Transverse colon (tissue), 4 donors: ENCODE data around the gene PRLH. TPM values are rescaled to one million over a fixed set of nuclear protein-coding genes. Genes with fewer than 3 reads are reported as not detected.

Source experiments
- DNase-seq: peaks from one replicate; pipeline ENCODE4 v3.0.0-alpha.2; 2019
- H3K27ac ChIP-seq, 4 donors: fragments of 200-600 bp; sonication (generic); 2 replicates each; pipeline ENCODE4 v1.5.1; 2016 to 2018; ENCODE audit warnings: inconsistent platforms in 4 of 4
- H3K27me3 ChIP-seq: fragments of 200-600 bp; sonication (generic); 2 replicates; pipeline ENCODE4 v1.5.1; 2017; ENCODE audit warnings: inconsistent platforms
- H3K36me3 ChIP-seq, 4 donors: fragments of 200-600 bp; sonication (generic); 2 replicates each; pipeline ENCODE4 v1.5.1; 2017 to 2019; ENCODE audit warnings: inconsistent platforms in 4 of 4
- H3K4me1 ChIP-seq, 4 donors: fragments of 200-600 bp; sonication (generic); 2 replicates each; pipeline ENCODE4 v1.5.1; 2017 to 2020; ENCODE audit warnings: inconsistent platforms in 4 of 4
- H3K4me3 ChIP-seq, 4 donors: fragments of 200-600 bp; sonication (generic); 1 replicate in 1 of 4; 2 replicates in 3 of 4; pipeline versions ENCODE4 v1.5.1 to v1.6.1; 2017 to 2019; ENCODE audit warnings: inconsistent platforms in 4 of 4
- H3K9me3 ChIP-seq, 2 donors: fragments of 200-600 bp; sonication (generic); 2 replicates each; pipeline ENCODE4 v1.5.1; 2017 to 2019; ENCODE audit warnings: inconsistent platforms in 2 of 2
- CTCF ChIP-seq, 5 experiments: fragments of 200-600 bp in 3 of 5; fragments of 450-650 bp in 2 of 5; sonication (generic) in 3 of 5; IDR thresholded peaks; 1 replicate in 2 of 5; 2 replicates in 3 of 5; pipeline ENCODE4 v1.5.1; 2016 to 2017; ENCODE audit warnings: antibody characterized with exemption in 5 of 5, inconsistent platforms in 3 of 5, mild to moderate bottlenecking in 2 of 5, moderate library complexity in 1 of 5
- EP300 ChIP-seq: sonication (generic); formaldehyde crosslinking; IDR thresholded peaks from one replicate; pipeline ENCODE4 v1.6.1; 2017; ENCODE audit warnings: antibody characterized with exemption, low read depth
- POLR2A ChIP-seq: fragments of 450-650 bp; IDR thresholded peaks from one replicate; pipeline ENCODE4 v1.6.1; 2016; ENCODE audit warnings: antibody characterized with exemption, mild to moderate bottlenecking, moderate library complexity
- POLR2AphosphoS5 ChIP-seq, 3 donors: sonication (generic); formaldehyde crosslinking; IDR thresholded peaks; one replicate each; pipeline ENCODE4 v1.6.1; 2016; ENCODE audit warnings: antibody characterized with exemption in 3 of 3
- WGBS, 2 donors: methylation state at CpG; one replicate each; pipeline ENCODE4 v1.1.5; 2018; ENCODE audit warnings: low coverage in 1 of 2; 5-methylcytosine and 5-hydroxymethylcytosine counted together
- in situ Hi-C, 4 donors: fragments of 200-750 bp; cut with MboI; loops; one replicate each; pipeline versions ENCODE4 v1.15.0 to v1.15.1; 2017; ENCODE audit warnings: low sequenced_read_pairs in 3 of 4, low pct_ligation_motif_present in 1 of 4, low pct_unique_long_range_greater_than_20kb in 1 of 4
- intact Hi-C: fragments of 100-400 bp; cut with DNase I; formaldehyde crosslinking; loops from one replicate; pipeline ENCODE4 v1.15.1; 2023; ENCODE audit warnings: low total_unique reads
- total RNA-seq, 4 donors: library from RNA; depleted of rRNA; stranded (reverse); fragments of >200 nt; gene quantifications; one replicate each; pipeline ENCODE4 v1.1.0, GENCODE V29; 2016

PRLH gene
- total RNA-seq, 4 donors from 2014 or later = not detected

DNA sequence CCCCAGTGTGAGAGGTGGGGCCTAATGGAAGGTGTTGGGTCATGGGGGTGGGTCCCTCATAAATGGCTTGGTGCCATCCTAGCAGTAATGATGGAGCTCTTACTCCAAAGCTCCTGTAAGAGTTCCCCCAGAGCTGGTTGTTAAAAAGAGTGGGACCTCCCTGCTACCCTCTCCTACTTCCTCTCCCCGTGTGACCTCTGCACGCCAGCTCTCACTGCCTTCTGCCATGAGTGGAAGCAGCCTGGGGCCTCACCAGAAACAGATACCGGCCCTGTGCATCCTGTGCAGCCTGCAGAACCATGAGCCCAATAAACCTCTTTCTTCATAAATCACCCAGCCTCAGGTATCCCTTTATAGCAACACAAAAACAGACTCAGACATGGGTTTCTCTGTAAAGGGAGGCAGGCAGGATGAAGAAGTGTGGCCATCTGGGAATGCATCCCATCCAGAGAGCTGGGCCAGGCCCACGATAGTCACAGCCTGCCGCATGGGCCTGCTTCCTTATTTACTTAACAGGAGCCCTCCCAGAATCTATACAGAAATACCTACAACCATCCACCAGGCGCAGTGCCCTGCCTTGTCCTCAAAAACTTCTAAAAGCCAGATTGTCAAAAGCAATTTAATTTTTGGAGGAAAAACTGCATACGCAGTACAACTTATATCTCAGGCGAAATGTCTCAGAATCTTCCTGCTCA lies 7.5 kb downstream of the PRLH start:
- no peak for TF ChIP-seq EP300
- TF ChIP-seq CTCF (IDR thresholded peaks at IDR 0.05) = no peak
- TF ChIP-seq POLR2A = no peak
- TF ChIP-seq POLR2AphosphoS5 (IDR thresholded peaks at IDR 0.05) = no peak
- DNase-seq = no peak
- 87 to 100% methylated on average over 3 to 8 of the region's 8 CpGs for WGBS, 2 donors
- in situ Hi-C loops (loop anchor here in 2 of 4 donors (5.0 to 25.0 kb wide), 2 partner anchors 62 to 412 kb away; no protein-coding TSS in a partner anchor), intact Hi-C loops (loop anchor here (2.0 to 10.0 kb wide), 3 partner anchors 61 to 479 kb away; no protein-coding TSS in a partner anchor)
- Histone ChIP-seq H3K9me3 (no peaks in the 10 kb centered on the region), H3K27me3 (no peaks in the 10 kb centered on the region), H3K27ac (no peak overlapping the region), H3K4me1 (peaks cover 0 to 12% (median 7%) of the 10 kb centered on the region in 4 donors), H3K36me3 (no peaks in the 10 kb centered on the region), H3K4me3 (no peak overlapping the region)

DNA sequence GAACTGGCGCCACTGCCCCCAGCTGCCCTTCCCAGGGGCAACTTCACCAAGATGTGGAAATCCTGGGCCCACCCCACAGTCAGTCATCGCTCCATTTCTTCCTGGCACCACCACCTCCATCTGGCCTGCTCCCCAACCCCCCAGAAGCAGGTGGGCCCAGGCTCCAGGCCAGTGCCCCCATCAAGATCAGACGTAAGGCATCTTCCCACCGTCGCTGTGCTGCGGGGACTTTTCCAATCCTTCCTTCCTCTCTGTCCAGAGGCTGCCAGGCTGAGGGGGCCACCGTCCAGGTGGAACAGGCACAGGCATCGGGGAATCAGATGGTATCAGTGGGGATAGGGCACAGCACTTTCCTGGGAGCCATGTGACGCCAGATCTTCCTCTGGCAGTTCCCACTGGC lies 8.1 kb downstream of the PRLH start:
- in situ Hi-C loops (loop anchor here in 2 of 4 donors (5.0 to 25.0 kb wide), 2 partner anchors 62 to 412 kb away; no protein-coding TSS in a partner anchor), intact Hi-C loops (loop anchor here (10.0 kb wide), 2 partner anchors 450 to 480 kb away; no protein-coding TSS in a partner anchor)
- 89% methylated on average over 9 of the region's 9 CpGs; no CpG with 5 or more reads in 1 of the 2 donors for WGBS, 2 donors

DNA sequence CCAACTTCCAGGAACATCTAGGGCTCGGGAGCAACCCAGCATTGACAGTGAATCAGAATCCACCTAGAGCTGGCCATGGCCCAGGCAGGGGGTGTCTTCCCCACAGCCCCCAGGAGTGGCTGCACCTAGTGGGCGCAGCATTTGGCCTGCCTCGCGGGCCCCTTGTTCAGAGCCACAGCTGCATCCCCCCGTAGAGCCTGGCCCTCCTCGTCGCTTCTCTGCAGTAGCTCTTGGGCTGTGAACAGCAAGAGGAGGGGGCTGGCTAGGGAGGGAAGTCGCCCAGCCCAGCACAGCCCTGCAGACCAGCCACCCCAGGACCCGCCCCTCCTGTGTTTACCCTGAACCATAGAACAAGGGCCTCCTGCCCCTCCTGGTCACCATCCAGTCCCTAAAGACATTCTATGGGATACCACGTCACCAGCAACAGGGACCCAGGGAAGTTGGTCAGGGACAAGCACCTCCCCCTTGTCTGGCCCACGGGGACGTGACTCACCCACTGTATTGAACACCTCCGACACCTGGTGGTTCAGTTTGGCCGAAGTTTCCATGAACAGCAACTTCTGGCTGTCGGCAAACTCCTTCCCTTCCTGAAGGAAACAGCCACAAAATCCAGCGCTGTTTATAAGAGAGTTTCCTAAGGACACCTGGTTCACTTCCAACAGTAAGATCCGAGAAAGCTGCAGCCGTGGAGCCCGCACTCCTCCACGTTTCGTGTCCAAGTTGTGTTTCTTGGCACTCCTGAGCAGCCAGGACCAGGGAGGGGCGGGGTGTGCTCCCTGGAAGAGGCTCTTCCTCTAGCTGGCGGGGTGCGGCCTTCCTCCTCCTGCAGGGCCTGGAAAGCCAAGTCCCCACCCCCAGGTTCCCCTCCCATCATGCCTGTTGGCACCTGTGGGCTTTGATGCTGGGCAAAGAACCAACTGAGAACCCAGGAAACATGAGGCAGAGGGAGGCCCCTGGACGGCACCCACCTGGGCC lies 8.8 kb downstream of the PRLH start:
- DNase-seq = peak; percentile 30
- Histone ChIP-seq H3K9me3 (no peaks in the 10 kb centered on the region), H3K4me1 (peaks cover 0 to 12% (median 7%) of the 10 kb centered on the region in 4 donors), H3K4me3 (no peak overlapping the region), H3K36me3 (no peaks in the 10 kb centered on the region), H3K27ac (no peak overlapping the region), H3K27me3 (no peaks in the 10 kb centered on the region)
- in situ Hi-C loops = loop anchor here in 3 of 4 donors (5.0 to 25.0 kb wide), 3 partner anchors 63 to 413 kb away; no protein-coding TSS in a partner anchor
- WGBS, 2 donors = 66 to 100% methylated on average over 1 to 24 of the region's 25 CpGs
- intact Hi-C loops = loop anchor here (10.0 kb wide), 2 partner anchors 450 to 480 kb away; no protein-coding TSS in a partner anchor
- no peak for TF ChIP-seq EP300
- TF ChIP-seq CTCF (IDR thresholded peaks at IDR 0.05) = no peak
- no peak for TF ChIP-seq POLR2AphosphoS5 (IDR thresholded peaks at IDR 0.05)
- TF ChIP-seq POLR2A = no peak

More for the DNA sequence above, 8.1 kb downstream of the PRLH start:
- DNase-seq = no peak
- TF ChIP-seq CTCF (IDR thresholded peaks at IDR 0.05) (no peak), POLR2A (no peak), EP300 (no peak), POLR2AphosphoS5 (IDR thresholded peaks at IDR 0.05) (no peak)
- Histone ChIP-seq H3K4me1 (peaks cover 0 to 12% (median 7%) of the 10 kb centered on the region in 4 donors), H3K36me3 (no peaks in the 10 kb centered on the region), H3K27me3 (no peaks in the 10 kb centered on the region), H3K9me3 (no peaks in the 10 kb centered on the region), H3K27ac (no peak overlapping the region), H3K4me3 (no peak overlapping the region)
